Measurements from ENCODE around the gene LPAR2.
"Not testable (repeated sequence)": the region's sequence is repeated elsewhere in the genome, so short reads cannot be mapped to it uniquely, and the experiment has no call there.

DNA sequence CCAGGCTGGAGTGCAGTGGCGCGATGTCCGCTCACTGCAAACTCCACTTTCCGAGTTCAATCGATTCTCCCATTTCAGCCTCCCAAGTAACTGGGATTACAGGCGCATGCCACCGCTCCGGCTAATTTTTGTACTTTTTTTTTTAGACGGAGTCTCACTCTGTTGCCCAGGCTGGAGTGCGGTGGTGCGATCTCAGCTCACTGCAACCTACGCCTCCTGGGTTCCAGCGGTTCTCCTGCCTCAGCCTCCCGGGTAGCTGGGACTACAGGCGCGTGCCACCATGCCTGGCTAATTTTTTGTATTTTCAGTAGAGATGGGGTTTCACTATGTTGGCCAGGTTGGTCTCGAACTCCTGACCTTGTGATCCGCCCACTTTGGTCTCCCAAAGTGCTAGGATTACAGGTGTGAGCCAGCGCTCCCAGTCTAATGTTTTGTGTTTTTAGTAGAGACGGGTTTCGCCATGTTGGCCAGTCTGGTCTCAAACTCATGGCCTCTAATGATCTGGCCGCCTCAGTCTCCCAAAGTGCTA, 37.5 kb upstream of the LPAR2 start:
- not testable (repeated sequence) for TF ChIP-seq POLR2A (IDR thresholded peaks at IDR 0.05; ENCODE audit: low read depth, low read length); POLR2AphosphoS5 (IDR thresholded peaks at IDR 0.05; ENCODE audit: low read depth, low read length); TAF1 (IDR thresholded peaks at IDR 0.05; ENCODE audit: borderline replicate concordance, low read depth, low read length)
